Activated CD8-positive, alpha-beta memory T cell treated with anti-CD3 and anti-CD28 coated beads, Interleukin-2, amount 50 U/mL, for 24 hours (primary cell): ENCODE results near the gene CNTNAP4.

Source experiments
- DNase-seq: peaks from one replicate; pipeline ENCODE4 v3.0.0-alpha.2; 2020; ENCODE audit errors: extremely low read depth

CNTNAP4 gene

GRCh38 chr16:76396977-76397376 is 119.8 kb downstream of the CNTNAP4 start:
- DNase-seq: no peak

GRCh38 chr16:76409706-76410105 is 132.5 kb downstream of the CNTNAP4 start:
- DNase-seq: no peak

- DNase-seq: no peak
Measured at GRCh38 chr16:76421571-76421970, 144.4 kb downstream of the CNTNAP4 start.

- DNase-seq: no peak
Measured at GRCh38 chr16:76428858-76429257, 151.7 kb downstream of the CNTNAP4 start.

GRCh38 chr16:76441391-76441790 is 164.2 kb downstream of the CNTNAP4 start:
- no peak for DNase-seq

GRCh38 chr16:76441876-76442275 is 164.7 kb downstream of the CNTNAP4 start:
- DNase-seq: no peak

- no peak for DNase-seq
Measured at GRCh38 chr16:76443973-76444372, 166.8 kb downstream of the CNTNAP4 start.

- DNase-seq: no peak
Measured at GRCh38 chr16:76444832-76445231, 167.6 kb downstream of the CNTNAP4 start.

GRCh38 chr16:76445815-76446214 is 168.6 kb downstream of the CNTNAP4 start:
- DNase-seq: no peak

GRCh38 chr16:76446251-76446650 is 169.1 kb downstream of the CNTNAP4 start:
- DNase-seq: no peak

- no peak for DNase-seq
Measured at GRCh38 chr16:76450890-76451289, 173.7 kb downstream of the CNTNAP4 start.

- no peak for DNase-seq
Measured at GRCh38 chr16:76455257-76455656, 178.1 kb downstream of the CNTNAP4 start.

- no peak for DNase-seq
Measured at GRCh38 chr16:76456016-76456415, 178.8 kb downstream of the CNTNAP4 start.

GRCh38 chr16:76459111-76459510 is 181.9 kb downstream of the CNTNAP4 start:
- no peak for DNase-seq

- no peak for DNase-seq
Measured at GRCh38 chr16:76461836-76462235, 184.6 kb downstream of the CNTNAP4 start.

GRCh38 chr16:76464955-76465620 is 187.9 kb downstream of the CNTNAP4 start:
- DNase-seq: no peak

GRCh38 chr16:76466871-76467270 is 189.7 kb downstream of the CNTNAP4 start:
- DNase-seq: no peak

- no peak for DNase-seq
Measured at GRCh38 chr16:76474048-76474447, 196.8 kb downstream of the CNTNAP4 start.

GRCh38 chr16:76478105-76478504 is 200.9 kb downstream of the CNTNAP4 start:
- DNase-seq: no peak

GRCh38 chr16:76483307-76483909 is 206.2 kb downstream of the CNTNAP4 start:
- no peak for DNase-seq

GRCh38 chr16:76484020-76484419 is 206.8 kb downstream of the CNTNAP4 start:
- DNase-seq: no peak

- DNase-seq: no peak
Measured at GRCh38 chr16:76486740-76487139, 209.5 kb downstream of the CNTNAP4 start.

GRCh38 chr16:76487411-76488064 is 210.3 kb downstream of the CNTNAP4 start:
- no peak for DNase-seq
